GM23338 (cell line): Measurements from ENCODE around the gene CTNNBIP1. TPM values are rescaled to one million over a fixed set of nuclear protein-coding genes. Genes with fewer than 3 reads are reported as not detected.

ENCODE experiments used
- ATAC-seq: fragments of 200-7000 bp; cut with Tn5 transposase; 3 replicates; pipeline ENCODE4 v1.9.1; 2020
- DNase-seq: peaks from one replicate; pipeline ENCODE4 v3.0.0-alpha.2; 2015; ENCODE audit warnings: low spot score
- H2AFZ ChIP-seq: fragments of 200-600 bp; sonication (generic); 2 replicates; pipeline ENCODE4 v1.8.0; 2016; ENCODE audit warnings: antibody characterized with exemption, mild to moderate bottlenecking, moderate library complexity
- H3F3A ChIP-seq: fragments of 200-600 bp; sonication (generic); replicated peaks from 2 replicates; pipeline ENCODE4 v1.8.0; 2017; ENCODE audit warnings: antibody characterized with exemption, mixed run types, low read depth
- H3K27ac ChIP-seq: fragments of 200-600 bp; sonication (generic); 2 replicates; pipeline ENCODE4 v1.6.1; 2016; ENCODE audit warnings: low read depth
- H3K27me3 ChIP-seq: fragments of 200-600 bp; sonication (generic); 2 replicates; pipeline ENCODE4 v1.8.0; 2016; ENCODE audit warnings: mild to moderate bottlenecking, mixed run types, moderate library complexity; ENCODE audit not compliant: insufficient read depth
- H3K36me3 ChIP-seq: fragments of 200-600 bp; sonication (generic); 2 replicates; pipeline ENCODE4 v1.8.0; 2016; ENCODE audit warnings: mild to moderate bottlenecking; ENCODE audit not compliant: insufficient read depth
- H3K4me1 ChIP-seq: fragments of 200-600 bp; sonication (generic); 2 replicates; pipeline ENCODE4 v1.8.0; 2016; ENCODE audit warnings: mild to moderate bottlenecking, moderate library complexity; ENCODE audit not compliant: insufficient read depth
- H3K4me2 ChIP-seq: fragments of 200-600 bp; sonication (generic); 2 replicates; pipeline ENCODE4 v1.7.1; 2017; ENCODE audit warnings: mixed run types
- H3K4me3 ChIP-seq: fragments of 200-600 bp; sonication (generic); 2 replicates; pipeline ENCODE4 v1.6.1; 2016; ENCODE audit warnings: mixed run types
- H3K79me2 ChIP-seq: fragments of 200-600 bp; sonication (generic); replicated peaks from 2 replicates; pipeline ENCODE4 v1.8.0; 2017; ENCODE audit warnings: mild to moderate bottlenecking; ENCODE audit not compliant: insufficient read depth
- H3K9me2 ChIP-seq: fragments of 200-600 bp; sonication (generic); 2 replicates; pipeline ENCODE4 v1.8.0; 2017; ENCODE audit not compliant: insufficient read depth
- H4K20me1 ChIP-seq: fragments of 200-600 bp; sonication (generic); replicated peaks from 2 replicates; pipeline ENCODE4 v1.8.0; 2017; ENCODE audit warnings: mild to moderate bottlenecking; ENCODE audit not compliant: insufficient read depth
- H3K27ac Mint-ChIP-seq: 2 replicates; pipeline ENCODE4 v1.8.0; 2020; ENCODE audit warnings: inconsistent platforms, mild to moderate bottlenecking, moderate library complexity, mixed read lengths
- H3K27me3 Mint-ChIP-seq: 3 replicates; pipeline ENCODE4 v1.8.0; 2022; ENCODE audit warnings: low read depth, mild to moderate bottlenecking, moderate library complexity, mixed read lengths, inconsistent platforms; ENCODE audit not compliant: insufficient read depth, poor library complexity
- H3K36me3 Mint-ChIP-seq: 3 replicates; pipeline ENCODE4 v1.8.0; 2021; ENCODE audit warnings: low read depth, mild to moderate bottlenecking, inconsistent platforms, moderate library complexity, mixed read lengths
- H3K4me1 Mint-ChIP-seq: 3 replicates; pipeline ENCODE4 v1.8.0; 2020; ENCODE audit warnings: mild to moderate bottlenecking, inconsistent platforms, mixed read lengths
- H3K4me3 Mint-ChIP-seq: 3 replicates; pipeline ENCODE4 v1.8.0; 2021; ENCODE audit warnings: moderate library complexity, mild to moderate bottlenecking, inconsistent platforms, mixed read lengths
- H3K9me3 Mint-ChIP-seq: 3 replicates; pipeline ENCODE4 v1.8.0; 2020; ENCODE audit warnings: moderate library complexity, mild to moderate bottlenecking, inconsistent platforms, mixed read lengths
- CREB1 ChIP-seq: fragments of 250-450 bp; sonication (Bioruptor Pico); IDR thresholded peaks from 2 replicates; pipeline ENCODE4 v1.5.0; 2020; ENCODE audit warnings: low read depth, mild to moderate bottlenecking, moderate library complexity
- CTCF ChIP-seq, 2 experiments: fragments of 200-600 bp in 1 of 2; sonication (generic) in 1 of 2; conservative IDR thresholded peaks; 2 replicates each; pipeline versions ENCODE4 v1.5.1 to v1.6.1; 2016 to 2017; ENCODE audit warnings: antibody characterized with exemption in 2 of 2, low read depth in 2 of 2, mild to moderate bottlenecking in 2 of 2, moderate library complexity in 1 of 2
- ETS1 ChIP-seq: IDR thresholded peaks from 2 replicates; pipeline ENCODE4 v1.6.1; 2016; ENCODE audit warnings: antibody characterized with exemption
- EZH2 ChIP-seq: fragments of 200-600 bp; sonication (generic); IDR thresholded peaks from one replicate; pipeline ENCODE4 v1.8.0; 2017; ENCODE audit warnings: antibody characterized with exemption, mild to moderate bottlenecking, low read depth; ENCODE audit not compliant: unreplicated experiment
- EZH2phosphoT487 ChIP-seq: fragments of 200-600 bp; sonication (generic); IDR thresholded peaks from one replicate; pipeline ENCODE4 v1.8.1; 2018; ENCODE audit warnings: antibody characterized with exemption; ENCODE audit not compliant: unreplicated experiment
- JUNB ChIP-seq: IDR thresholded peaks from one replicate; pipeline ENCODE4 v1.6.1; 2016; ENCODE audit warnings: antibody characterized with exemption; ENCODE audit not compliant: unreplicated experiment
- NANOG ChIP-seq: IDR thresholded peaks from 2 replicates; pipeline ENCODE4 v1.6.1; 2016; ENCODE audit warnings: antibody characterized with exemption, borderline replicate concordance
- POLR2AphosphoS5 ChIP-seq: IDR thresholded peaks from 2 replicates; pipeline ENCODE4 v1.6.1; 2016; ENCODE audit warnings: antibody characterized with exemption, low read depth
- REST ChIP-seq: IDR thresholded peaks from one replicate; pipeline ENCODE4 v1.6.1; 2018; ENCODE audit warnings: antibody characterized with exemption; ENCODE audit not compliant: unreplicated experiment
- ZNF114 ChIP-seq: fragments of 250-450 bp; sonication (Bioruptor Pico); IDR thresholded peaks from 2 replicates; pipeline ENCODE4 v1.5.0; 2020; ENCODE audit warnings: mild to moderate bottlenecking, moderate library complexity
- ZNF462 ChIP-seq: fragments of 250-450 bp; sonication (Bioruptor Pico); IDR thresholded peaks from 2 replicates; pipeline ENCODE4 v1.5.0; 2020; ENCODE audit warnings: mild to moderate bottlenecking, moderate library complexity
- polyA plus RNA-seq: library from polyadenylated mRNA; unstranded; fragments of >200 nt; fragmentation: Nextera tagmentation; extraction: Ambion mirVana; gene quantifications from 2 replicates; pipeline ENCODE4 v1.2.1, GENCODE V29; 2016
- total RNA-seq: library from RNA; depleted of rRNA; stranded (reverse); fragments of >200 nt; shearing (Covaris generic); gene quantifications from 2 replicates; pipeline ENCODE4 v1.2.3, GENCODE V29; 2014

Gene CTNNBIP1
- total and polyA plus RNA-seq, 2 experiments from 2014 or later: 30.3 to 55.1 TPM

DNA sequence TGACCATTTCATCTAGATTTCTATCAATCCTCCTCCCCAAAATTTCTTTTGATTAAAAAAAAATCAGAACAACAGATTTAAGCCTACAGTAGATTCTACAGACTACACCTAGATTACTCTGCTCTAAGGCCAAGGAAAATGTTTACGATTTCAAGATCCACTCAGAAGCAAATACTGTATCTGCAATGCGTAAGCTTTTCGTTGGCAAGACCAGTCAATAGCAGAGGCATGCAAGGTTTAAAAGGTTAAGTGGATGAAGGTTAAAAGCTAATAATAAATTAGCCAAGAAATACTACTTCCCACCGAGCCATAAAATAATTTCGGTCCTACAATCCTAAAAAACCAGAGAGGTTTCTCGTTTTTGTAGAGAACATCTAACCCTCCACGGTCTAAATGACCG, 87.6 kb downstream of the CTNNBIP1 start (continued):
- TF ChIP-seq ZNF462 (no peak), CREB1 (CRISPR knock-in tag) (no peak), JUNB (no peak), EZH2phosphoT487 (no peak)

DNA sequence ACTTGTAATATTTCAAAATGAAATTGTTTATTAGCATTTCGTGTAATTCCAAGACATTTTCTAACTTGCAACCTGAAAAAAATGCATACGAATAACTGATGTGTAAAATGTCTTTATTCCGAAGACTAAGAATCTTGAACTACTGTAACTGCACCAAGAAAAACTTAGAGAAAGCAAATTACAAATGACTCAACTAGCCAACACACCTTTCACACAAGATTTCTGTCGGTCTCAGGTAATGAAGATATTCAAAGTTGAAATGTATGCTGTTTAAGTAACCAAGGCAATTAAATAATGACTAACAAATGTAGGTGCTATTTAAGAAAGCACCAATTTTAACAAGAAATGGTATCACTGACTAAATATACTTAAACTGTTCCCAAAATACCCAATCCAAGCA, 88.4 kb downstream of the CTNNBIP1 start:
- H3K4me1 ChIP-seq: peaks cover 29% of the 10 kb centered on the region
- H3K4me2 ChIP-seq: peak overlapping the region; percentile 90
- ATAC-seq (no peak), DNase-seq (no peak)
- H4K20me1 ChIP-seq: peaks cover 43% of the 10 kb centered on the region
- H3K9me2 ChIP-seq: no peaks in the 10 kb centered on the region
- Mint-ChIP-seq H3K4me1 (peaks cover 44% of the 10 kb centered on the region), H3K36me3 (peaks cover 4% of the 10 kb centered on the region; the same call in 1 of the 3 replicates), H3K27me3 (peaks cover 22% of the 10 kb centered on the region), H3K9me3 (no peaks in the 10 kb centered on the region), H3K4me3 (peak overlapping the region; percentile 96), H3K27ac (no peak overlapping the region)
- peaks cover 64% of the 10 kb centered on the region for H3K79me2 ChIP-seq
- no peak overlapping the region for H3K27ac ChIP-seq
- peak overlapping the region; percentile 70; the same call in 1 of the 2 replicates for H3K4me3 ChIP-seq
- TF ChIP-seq CTCF (conservative IDR thresholded peaks at IDR 0.05; ENCODE audit: low read depth in 2 of 2) (no peak), EZH2 (no peak), POLR2AphosphoS5 (no peak), CREB1 (CRISPR knock-in tag) (no peak), NANOG (no peak), ETS1 (no peak), EZH2phosphoT487 (no peak), REST (no peak), ZNF114 (CRISPR knock-in tag) (no peak), JUNB (no peak)
- peaks cover 42% of the 10 kb centered on the region for H3K27me3 ChIP-seq
- peaks cover 16% of the 10 kb centered on the region; the same call in 1 of the 2 replicates for H3F3A ChIP-seq
- H2AFZ ChIP-seq: no peak overlapping the region
- H3K36me3 ChIP-seq: no peaks in the 10 kb centered on the region
